Subcutaneous adipose tissue (tissue), 4 donors: ENCODE results near the gene COL20A1. TPM values are rescaled to one million over a fixed set of nuclear protein-coding genes. Genes with fewer than 3 reads are reported as not detected.

Source experiments
- total RNA-seq, 4 donors: library from RNA; depleted of rRNA; stranded (reverse); fragments of >200 nt; gene quantifications; one replicate each; pipeline ENCODE4 v1.1.0, GENCODE V29; 2016
- TF ChIP-seq, protein P1 (sequence below): fragments of 450-650 bp; IDR thresholded peaks from one replicate; pipeline ENCODE4 v1.5.1; 2016; ENCODE audit warnings: low read depth, mild to moderate bottlenecking, control low read depth, antibody characterized with exemption, moderate library complexity

The COL20A1 gene
- total RNA-seq, 4 donors from 2014 or later, result not detected

DNA sequence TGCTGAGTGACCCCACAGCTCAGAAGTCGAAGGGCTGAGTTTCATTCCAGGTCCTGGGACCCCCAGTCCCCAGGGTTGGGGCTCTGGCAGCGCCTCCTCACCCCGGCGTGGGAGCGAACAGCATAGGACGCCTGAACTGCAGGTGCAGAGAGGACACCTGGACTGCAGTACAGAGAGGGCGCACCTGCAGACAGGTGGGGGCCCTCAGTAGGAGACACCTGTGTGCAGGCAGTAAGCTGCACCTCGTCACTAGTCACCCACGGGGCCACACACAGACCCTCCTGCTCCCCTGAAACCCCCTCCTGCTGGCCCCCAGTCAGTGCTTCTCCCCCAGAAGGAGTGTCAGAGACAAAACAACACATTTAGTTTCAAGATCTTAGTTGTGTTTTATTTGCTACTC, 30.1 kb upstream of the COL20A1 start:
- TF ChIP-seq, protein P1, sequence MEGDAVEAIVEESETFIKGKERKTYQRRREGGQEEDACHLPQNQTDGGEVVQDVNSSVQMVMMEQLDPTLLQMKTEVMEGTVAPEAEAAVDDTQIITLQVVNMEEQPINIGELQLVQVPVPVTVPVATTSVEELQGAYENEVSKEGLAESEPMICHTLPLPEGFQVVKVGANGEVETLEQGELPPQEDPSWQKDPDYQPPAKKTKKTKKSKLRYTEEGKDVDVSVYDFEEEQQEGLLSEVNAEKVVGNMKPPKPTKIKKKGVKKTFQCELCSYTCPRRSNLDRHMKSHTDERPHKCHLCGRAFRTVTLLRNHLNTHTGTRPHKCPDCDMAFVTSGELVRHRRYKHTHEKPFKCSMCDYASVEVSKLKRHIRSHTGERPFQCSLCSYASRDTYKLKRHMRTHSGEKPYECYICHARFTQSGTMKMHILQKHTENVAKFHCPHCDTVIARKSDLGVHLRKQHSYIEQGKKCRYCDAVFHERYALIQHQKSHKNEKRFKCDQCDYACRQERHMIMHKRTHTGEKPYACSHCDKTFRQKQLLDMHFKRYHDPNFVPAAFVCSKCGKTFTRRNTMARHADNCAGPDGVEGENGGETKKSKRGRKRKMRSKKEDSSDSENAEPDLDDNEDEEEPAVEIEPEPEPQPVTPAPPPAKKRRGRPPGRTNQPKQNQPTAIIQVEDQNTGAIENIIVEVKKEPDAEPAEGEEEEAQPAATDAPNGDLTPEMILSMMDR, result no peak

DNA sequence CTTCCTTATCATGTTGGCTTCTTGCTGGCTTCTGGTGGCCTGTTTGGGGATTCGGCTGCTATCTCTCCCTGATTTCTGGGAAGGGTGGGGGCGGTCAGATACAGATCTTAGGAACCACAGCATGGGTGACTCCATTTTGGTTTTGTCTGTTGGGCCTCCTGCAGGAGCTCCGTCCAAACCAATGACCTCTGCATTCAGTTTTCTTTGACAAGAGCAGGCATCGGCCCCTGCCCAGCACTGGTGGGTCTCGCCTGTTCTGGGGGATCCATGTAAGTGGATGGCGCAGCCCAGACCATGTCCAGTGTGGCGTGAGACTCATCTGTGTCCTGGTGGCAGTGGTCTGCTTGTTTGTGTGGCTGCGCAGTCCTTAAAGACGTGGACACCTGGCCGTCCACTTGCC, 29.0 kb upstream of the COL20A1 start:
- TF ChIP-seq, protein P1, result no peak

DNA sequence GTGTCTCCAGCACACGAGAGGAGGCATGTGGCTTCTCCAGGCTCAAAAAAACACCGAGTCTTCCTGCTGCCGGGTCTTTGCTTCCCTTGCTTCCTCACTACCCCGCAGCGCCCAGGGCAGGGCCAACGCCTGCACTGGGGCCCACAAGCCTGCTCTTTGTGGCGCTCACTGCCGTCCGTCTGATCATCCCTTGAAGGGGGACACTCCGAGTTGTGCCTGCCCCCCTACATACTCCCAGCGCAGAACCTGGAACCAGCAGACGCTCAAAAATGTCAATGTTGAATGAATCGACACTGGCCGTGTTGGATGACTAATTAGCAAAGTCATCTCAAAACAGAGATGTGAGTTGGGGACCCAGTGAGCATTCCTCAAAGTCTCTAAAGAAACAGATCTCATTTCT, 28.5 kb upstream of the COL20A1 start:
- TF ChIP-seq, protein P1, result no peak

DNA sequence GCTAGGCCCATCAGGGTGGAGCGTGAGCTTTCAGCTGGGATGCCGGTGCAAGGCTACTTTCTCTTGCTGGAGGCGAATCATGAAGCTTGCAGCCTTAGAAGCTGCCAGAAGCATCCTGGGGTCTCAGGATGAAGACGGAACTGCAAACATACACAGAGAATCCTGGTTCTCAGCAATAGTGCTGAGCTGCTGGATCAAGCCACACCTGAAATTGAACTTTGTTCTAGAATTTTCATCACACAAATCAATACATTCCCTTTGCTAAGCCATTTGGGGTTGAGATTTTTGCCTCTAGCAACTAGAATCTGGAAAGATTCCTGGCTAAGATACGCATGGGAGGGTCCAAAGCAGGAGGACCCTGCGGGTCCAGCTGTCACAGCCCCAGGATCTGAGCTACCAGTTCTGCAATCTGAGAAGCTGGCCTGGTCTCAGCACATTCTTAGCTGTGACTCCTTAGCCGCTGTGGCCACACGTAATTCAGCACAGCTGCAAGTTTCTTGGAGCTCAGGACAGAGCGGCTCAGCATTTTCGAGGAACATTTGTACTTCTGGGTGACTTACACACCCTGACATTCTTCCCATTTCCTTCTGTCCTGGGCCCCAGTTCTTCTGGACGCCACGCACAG, 27.0 kb upstream of the COL20A1 start:
- TF ChIP-seq, protein P1, result no peak

DNA sequence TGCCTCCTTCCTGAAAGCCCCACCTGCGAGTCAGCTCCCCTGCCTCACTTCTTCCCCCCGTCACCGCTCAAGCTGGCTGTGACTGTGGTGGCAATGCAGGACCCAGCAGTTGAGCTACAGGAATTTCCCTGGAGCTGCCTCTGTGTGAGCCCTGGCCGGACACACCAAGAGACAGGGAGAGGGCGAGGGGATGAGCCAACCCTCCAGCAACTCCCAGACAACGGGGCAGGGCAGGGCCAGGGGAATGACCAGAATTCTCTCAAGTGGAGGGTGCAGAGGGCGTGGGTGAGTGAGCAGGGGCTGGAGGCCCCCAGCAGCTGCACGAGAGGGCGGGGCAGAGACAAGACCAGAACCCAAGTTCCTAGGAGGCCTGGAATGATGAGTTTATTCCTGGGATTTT, 25.3 kb upstream of the COL20A1 start:
- TF ChIP-seq, protein P1, result no peak

DNA sequence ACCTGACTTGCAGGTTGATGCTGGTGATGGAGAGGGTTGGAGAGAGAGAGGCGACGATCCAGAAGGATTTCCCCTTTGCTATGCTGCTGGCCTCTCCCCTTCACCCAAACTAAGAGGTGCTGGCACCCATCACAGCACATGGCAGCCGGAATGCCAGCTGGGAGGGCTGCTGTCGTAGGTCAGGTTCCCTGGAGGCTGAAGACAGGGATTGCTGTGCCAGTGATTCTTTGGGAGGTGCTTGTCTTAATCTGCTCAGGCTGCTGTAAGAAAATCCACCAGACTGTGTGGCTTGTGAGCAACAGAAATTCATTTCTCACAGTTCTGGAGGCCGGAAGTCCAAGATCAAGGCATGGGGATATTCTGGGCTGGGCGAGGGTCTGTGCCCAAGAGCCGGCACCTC, 24.7 kb upstream of the COL20A1 start:
- TF ChIP-seq, protein P1, result no peak

DNA sequence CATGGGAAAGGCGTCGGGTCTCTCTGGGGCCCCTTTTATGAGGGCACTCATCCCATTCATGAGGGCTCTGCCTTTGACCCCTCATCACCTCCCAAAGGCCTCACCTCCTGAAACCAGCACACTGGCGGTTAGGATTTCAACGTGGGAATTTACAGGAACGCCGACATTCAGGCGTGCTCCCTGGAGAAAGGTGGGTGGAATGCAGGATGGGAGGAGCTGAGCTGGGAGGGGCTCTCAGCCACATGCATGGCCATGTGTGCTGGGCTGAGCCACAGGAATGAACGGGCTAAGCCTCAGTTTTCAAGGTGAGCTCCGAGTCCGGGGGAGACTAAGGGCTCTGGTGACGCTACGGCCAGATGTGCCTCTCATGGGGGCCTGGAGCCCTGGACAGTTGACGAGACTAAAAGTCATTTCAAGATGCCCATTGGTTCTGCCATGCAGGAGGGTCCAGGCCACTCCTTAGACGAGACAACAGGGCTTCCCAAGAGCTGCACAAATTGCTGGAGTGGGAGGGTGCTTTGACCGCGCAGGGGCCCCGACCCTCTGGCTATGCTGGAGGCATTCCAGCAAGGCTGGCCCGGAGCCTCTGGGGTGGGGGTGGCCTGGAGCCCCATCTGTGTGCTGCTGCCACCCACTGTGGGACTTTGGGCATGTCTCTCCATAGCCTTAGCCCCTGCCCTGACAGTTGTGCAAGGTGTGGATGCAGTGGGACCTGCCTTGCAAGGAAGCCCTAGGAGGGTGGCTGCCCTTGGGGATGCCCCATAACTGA, 24.1 kb upstream of the COL20A1 start:
- TF ChIP-seq, protein P1, result no peak
